ENCODE measurements around the gene SETD4. TPM values are rescaled to one million over a fixed set of nuclear protein-coding genes. Genes with fewer than 3 reads are reported as not detected.
A peak's percentile ranks its signal among the peaks of the same experiment; 100 is the strongest.

Gene SETD4
- total RNA-seq, 1 donor from 2014 or later = 16.8 TPM

- no peak for DNase-seq
Measured at GRCh38 chr21:36005879-36006400, 54.4 kb downstream of the SETD4 start.

GRCh38 chr21:36005018-36005417 lies 55.3 kb downstream of the SETD4 start:
- DNase-seq = no peak

- no peak for DNase-seq
Measured at GRCh38 chr21:36004441-36004840, 55.9 kb downstream of the SETD4 start.

GRCh38 chr21:36003776-36004175 lies 56.5 kb downstream of the SETD4 start:
- no peak for DNase-seq

GRCh38 chr21:35996217-35996616 lies 64.1 kb downstream of the SETD4 start:
- no peak for DNase-seq

DNA sequence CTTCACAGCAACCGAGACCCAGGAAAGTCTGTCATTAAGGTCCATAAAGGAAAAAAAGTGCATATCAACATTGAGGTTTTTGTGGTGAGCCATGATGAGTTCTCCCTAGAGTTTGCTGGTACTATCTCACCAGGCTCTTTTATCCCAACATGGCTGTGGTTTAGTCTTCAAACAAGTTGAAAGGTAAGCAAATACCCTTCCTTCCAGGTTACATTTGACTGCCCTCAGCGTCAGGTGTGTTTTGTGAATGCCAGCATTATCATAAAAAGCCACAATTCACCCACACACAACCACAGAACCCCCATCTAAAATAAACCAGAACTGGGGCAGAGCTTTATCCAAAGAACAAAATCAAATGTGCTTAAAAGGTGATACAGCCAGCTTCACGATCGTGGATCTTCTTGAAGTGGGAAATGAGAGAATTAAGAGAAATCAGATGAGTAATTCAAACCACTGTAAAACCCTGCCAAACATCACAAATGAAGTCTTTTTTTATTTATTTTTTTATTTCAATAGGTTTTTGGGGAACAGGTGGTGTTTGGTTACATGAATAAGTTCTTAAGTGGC lies 64.7 kb downstream of the SETD4 start:
- no peak for DNase-seq

DNA sequence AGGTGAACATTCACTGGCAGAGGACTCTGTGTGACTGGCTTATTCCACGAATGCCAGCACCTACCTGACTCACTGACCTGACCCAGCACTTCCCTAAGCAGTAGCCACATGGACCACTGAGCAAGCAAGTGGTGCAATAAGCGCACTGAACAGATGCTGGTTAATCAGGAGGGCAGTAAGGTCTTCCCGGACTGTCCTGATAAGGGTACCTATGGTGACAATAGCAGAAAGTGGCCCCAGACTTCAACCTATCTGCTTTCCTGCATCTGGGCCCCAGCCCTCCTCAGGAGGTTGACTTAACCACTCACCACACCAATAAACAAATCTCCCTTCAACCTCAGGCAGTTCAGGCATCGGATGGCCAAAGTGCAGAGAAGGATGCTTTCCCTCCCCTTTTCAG lies 65.7 kb downstream of the SETD4 start:
- no peak for DNase-seq

- no peak for DNase-seq
Measured at GRCh38 chr21:35993875-35994490, 66.3 kb downstream of the SETD4 start.

DNA sequence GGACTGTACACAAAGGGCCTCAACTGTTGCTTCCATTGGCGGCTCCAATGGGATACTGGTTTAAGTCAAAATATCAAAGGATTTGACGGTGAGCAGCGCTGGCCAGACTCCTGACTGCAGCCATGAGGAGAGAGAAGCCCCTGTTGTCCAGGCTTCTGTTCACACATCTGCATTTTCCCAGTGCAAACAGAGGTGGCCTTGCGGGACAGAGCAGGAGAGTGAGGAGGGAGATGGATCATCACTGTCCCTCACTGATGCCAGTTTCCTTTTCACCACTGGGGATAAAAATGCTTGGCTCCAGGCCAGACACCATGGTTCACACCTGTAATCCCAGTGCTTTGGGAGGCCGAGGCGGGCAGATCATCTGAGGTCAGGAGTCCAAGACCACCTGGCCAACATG lies 69.2 kb downstream of the SETD4 start:
- DNase-seq = no peak

DNA sequence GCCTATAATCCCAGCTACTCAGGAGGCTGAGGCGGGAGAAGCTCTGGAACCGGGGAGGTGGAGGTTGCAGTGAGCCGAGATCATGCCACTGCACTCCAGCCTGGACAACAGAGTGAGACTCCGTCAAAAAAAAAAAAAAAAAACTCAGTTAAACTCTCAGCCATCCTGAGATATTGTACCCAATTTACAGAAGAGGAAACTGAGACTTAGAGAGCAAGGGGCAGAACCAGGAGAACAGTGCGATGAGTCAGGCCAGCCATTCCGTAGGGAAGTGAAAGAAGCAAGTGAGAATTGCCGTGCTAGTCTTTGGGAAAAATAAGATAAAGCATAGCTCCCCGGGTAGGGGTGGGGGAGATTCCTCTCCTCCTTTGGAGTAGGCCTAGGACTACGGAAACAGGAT lies 69.7 kb downstream of the SETD4 start:
- DNase-seq = no peak

GRCh38 chr21:35989138-35989735 lies 71.1 kb downstream of the SETD4 start:
- no peak for DNase-seq

DNA sequence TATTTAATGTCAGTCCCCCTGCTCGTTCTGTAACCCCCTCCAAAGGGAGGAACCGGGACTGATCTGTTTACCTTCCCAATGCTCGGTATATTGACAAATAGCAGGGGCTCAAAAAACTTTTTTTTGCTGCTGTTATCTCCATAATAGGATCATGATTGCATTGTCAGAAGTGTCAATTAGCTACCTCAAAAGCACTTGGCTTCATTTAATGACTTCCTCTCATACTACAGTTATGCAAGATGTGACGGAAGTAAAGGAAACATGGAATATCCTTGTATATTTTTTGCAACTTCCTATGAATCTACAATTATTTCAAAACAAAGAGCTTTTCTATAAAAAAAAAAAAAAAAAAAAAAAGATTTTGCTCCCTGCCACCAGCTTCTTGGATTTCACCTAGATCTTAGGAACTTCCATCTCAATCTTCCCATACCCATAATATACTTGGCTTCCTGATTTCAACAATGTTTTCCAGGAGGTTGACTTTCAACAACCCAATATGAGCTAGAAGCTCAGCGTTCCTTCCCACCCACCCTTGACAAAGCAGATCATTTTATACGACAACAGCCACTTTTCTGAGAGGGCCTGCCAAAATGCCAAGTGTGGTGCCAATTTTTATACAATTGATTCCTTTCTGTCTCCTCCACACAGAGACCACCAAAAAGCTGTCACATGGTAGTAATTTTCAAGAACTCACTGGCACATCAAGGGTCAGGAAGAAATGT lies 71.7 kb downstream of the SETD4 start:
- peak; percentile 31 for DNase-seq

DNA sequence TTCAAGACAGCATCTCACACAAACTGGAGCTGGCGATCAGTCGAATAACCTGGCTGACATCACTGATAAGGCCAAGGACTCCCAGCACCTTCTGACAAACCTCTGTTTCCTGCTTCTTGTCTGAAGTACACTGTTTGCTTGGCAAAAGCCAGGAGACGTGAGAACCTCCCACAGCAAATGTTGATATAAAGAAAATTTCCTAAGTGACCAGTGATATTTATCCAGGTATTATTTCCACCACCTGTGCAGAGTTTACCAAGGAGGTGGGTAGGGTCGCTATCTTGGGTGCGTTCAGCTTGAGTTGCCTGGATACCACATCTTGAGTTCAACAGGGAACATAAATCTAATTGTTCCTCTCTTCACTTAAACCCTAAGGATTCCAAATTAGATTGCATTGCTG lies 72.9 kb downstream of the SETD4 start:
- no peak for DNase-seq

DNA sequence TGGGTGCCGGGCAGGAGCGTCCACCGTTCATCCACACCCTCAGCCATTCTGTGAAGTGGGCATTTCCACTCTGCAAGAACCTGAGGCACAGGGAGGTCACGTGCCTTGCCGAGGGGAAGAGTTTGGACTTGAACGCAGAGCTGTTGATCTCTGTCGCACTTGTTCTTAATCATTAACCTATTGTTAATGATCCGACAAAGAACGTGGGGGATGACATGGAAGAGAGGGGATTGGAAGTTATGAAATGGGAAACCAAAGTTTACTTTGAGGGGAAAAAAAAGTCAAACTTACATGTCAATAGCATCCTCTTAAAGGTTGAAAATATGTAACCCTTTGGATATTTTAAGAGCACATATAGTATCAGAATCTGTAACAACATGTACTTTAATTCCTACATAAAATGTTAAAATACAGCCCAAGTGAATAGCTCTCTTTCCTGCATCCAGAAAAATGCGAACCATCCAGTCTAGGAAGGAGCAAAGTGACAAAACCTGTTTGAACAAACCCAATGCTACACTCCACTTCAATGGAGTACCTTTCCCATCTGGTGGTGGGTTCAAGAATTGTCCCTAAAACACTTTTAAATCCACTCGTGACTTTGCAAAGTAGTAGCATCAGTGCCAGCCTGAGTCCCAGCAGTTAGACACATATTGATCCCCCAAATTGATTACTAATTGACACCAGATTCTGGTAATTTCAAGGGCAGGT lies 75.5 kb downstream of the SETD4 start:
- no peak for DNase-seq

Other genes starting within 250 kb of the SETD4 start
- gene CBR1, start 9.5 kb upstream of the SETD4 start, total RNA-seq = 37.3 and 84.5 TPM in 2 replicates
- gene CBR3, start 74.6 kb upstream of the SETD4 start, total RNA-seq = 5.8 and 6.8 TPM in 2 replicates
- 5.1 and 11.1 TPM in 2 replicates for gene DOP1B, start 96.3 kb upstream of the SETD4 start, total RNA-seq